ENCODE data around the gene PDE11A. TPM values are rescaled to one million over a fixed set of nuclear protein-coding genes. Genes with fewer than 3 reads are reported as not detected.

The PDE11A gene
- total and polyA plus RNA-seq, 2 of the 8 experiments (the other 6 are each of a cell fraction or from before 2014, with no cell fraction given) = 0.19 to 0.23 TPM

DNA sequence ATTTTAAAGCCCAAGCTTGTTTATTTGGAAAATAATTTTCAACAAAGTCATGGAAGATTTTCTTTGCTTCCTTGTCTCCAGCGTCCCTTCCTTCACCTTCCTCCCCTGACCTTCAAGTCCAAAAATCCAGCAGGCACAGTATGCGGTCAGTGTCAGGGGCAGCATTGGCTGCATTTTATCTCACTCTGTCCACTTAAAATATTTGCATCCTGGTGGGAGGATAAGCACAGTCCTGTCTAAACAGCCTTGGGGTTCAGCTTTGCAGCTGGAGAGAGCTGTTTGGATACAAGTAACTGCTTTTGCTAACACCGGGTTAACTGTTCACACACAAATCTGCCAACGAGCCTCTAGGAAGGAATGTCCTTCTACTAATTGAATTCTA is 318.1 kb downstream of the PDE11A start:
- H2AFZ ChIP-seq (ENCODE audit: low read length) = no peak overlapping the region

More for the DNA sequence above, 318.1 kb downstream of the PDE11A start:
- H3K23me2 ChIP-seq (ENCODE audit: low read depth, low read length) = no peaks in the 10 kb centered on the region
- peaks cover 0 to 5% (median 4%) of the 10 kb centered on the region in 4 experiments; a peak in 4 of 7 replicates for H3K4me1 ChIP-seq (replicated peaks in 1 of 4; ENCODE audit: control insufficient read depth in 3 of 4, insufficient read depth in 4 of 4, low read length in 3 of 4)
- H2BK20ac ChIP-seq (ENCODE audit: low read length) = no peak overlapping the region
- WGBS, 2 experiments (ENCODE audit: extremely low coverage in 1 of 2, insufficient coverage in 1 of 2, insufficient read length in 1 of 2, insufficient replicate concordance in 2 of 2, low coverage in 1 of 2, low lambda C conversion rate in 2 of 2, missing lambda C conversion rate in 1 of 2) = 83% methylated on average over 4 of the region's 4 CpGs; no CpG with 5 or more reads in 1 of the 2 experiments
- no peak overlapping the region for H4K91ac ChIP-seq (replicated peaks; ENCODE audit: insufficient read length, low read length)
- no peak overlapping the region for H4K8ac ChIP-seq (ENCODE audit: extremely low read depth, insufficient read depth, low read length)
- no peak overlapping the region for H2BK15ac ChIP-seq (ENCODE audit: low read length)
- H4K20me1 ChIP-seq (replicated peaks in 1 of 2; ENCODE audit: control insufficient read depth in 1 of 2, insufficient read depth in 2 of 2, low read length in 2 of 2) = no peaks in the 10 kb centered on the region
- H3K18ac ChIP-seq (ENCODE audit: extremely low read depth, low read length) = no peak overlapping the region
- DNase-seq (ENCODE audit: low read depth in 1 of 2, low spot score in 2 of 2) (no peak), FAIRE-seq (no peak)
- H3K79me1 ChIP-seq (ENCODE audit: low read depth, low read length) = no peaks in the 10 kb centered on the region
- no peaks in the 10 kb centered on the region for H3K27me3 ChIP-seq (replicated peaks in 1 of 4; ENCODE audit: control insufficient read depth in 3 of 4, extremely low read depth in 1 of 4, insufficient read depth in 3 of 4, low read length in 3 of 4)
- H3K79me2 ChIP-seq (ENCODE audit: control insufficient read depth in 1 of 2, insufficient read depth in 2 of 2, low read length in 2 of 2) = no peaks in the 10 kb centered on the region
- H4K5ac ChIP-seq (ENCODE audit: insufficient read length, low read depth, low read length) = no peak overlapping the region
- H2BK5ac ChIP-seq (ENCODE audit: low read depth, low read length) = no peak overlapping the region
- no peaks in the 10 kb centered on the region for H3K36me3 ChIP-seq (ENCODE audit: control insufficient read depth in 2 of 4, insufficient read depth in 4 of 4, low read length in 3 of 4)
- H3K56ac ChIP-seq (replicated peaks; ENCODE audit: insufficient read length, low read depth, low read length) = no peak overlapping the region
- H3K23ac ChIP-seq (ENCODE audit: insufficient read length) = no peak overlapping the region
- H3K4me2 ChIP-seq (ENCODE audit: insufficient read depth in 1 of 2, low read depth in 2 of 2, low read length in 2 of 2) = no peak overlapping the region
- no peak overlapping the region for H2BK12ac ChIP-seq (ENCODE audit: low read depth, low read length)
- H3K14ac ChIP-seq (ENCODE audit: insufficient read length) = no peak overlapping the region
- H3K4me3 ChIP-seq (ENCODE audit: extremely low read depth in 1 of 4, insufficient read depth in 2 of 4, low read depth in 3 of 4, low read length in 4 of 4) = no peak overlapping the region
- no peak overlapping the region for H2BK120ac ChIP-seq (replicated peaks; ENCODE audit: low read depth, low read length)
- no peak overlapping the region for H3K9ac ChIP-seq (replicated peaks in 1 of 4; ENCODE audit: extremely low read depth in 1 of 4, low read depth in 3 of 4, low read length in 3 of 4)
- H3K9me3 ChIP-seq (ENCODE audit: insufficient read depth in 2 of 2, low read depth in 1 of 2, low read length in 1 of 2) = no peaks in the 10 kb centered on the region
- no peak overlapping the region for H2AK5ac ChIP-seq (ENCODE audit: low read depth, low read length)
- no peak overlapping the region for H3K27ac ChIP-seq (ENCODE audit: low read depth, low read length)
- TF ChIP-seq SP2 (IDR thresholded peaks at IDR 0.05; ENCODE audit: low read length) (no peak), GABPA (IDR thresholded peaks at IDR 0.05; ENCODE audit: borderline replicate concordance, insufficient read depth, low read length) (no peak), SP4 (IDR thresholded peaks at IDR 0.05; ENCODE audit: low read length) (no peak)
- TF ChIP-seq, protein P1, sequence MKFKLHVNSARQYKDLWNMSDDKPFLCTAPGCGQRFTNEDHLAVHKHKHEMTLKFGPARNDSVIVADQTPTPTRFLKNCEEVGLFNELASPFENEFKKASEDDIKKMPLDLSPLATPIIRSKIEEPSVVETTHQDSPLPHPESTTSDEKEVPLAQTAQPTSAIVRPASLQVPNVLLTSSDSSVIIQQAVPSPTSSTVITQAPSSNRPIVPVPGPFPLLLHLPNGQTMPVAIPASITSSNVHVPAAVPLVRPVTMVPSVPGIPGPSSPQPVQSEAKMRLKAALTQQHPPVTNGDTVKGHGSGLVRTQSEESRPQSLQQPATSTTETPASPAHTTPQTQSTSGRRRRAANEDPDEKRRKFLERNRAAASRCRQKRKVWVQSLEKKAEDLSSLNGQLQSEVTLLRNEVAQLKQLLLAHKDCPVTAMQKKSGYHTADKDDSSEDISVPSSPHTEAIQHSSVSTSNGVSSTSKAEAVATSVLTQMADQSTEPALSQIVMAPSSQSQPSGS (IDR thresholded peaks at IDR 0.05; ENCODE audit: low read length) = no peak
- no peak overlapping the region for H3K4ac ChIP-seq (replicated peaks; ENCODE audit: insufficient read length, low read depth, low read length)
- POLR2A ChIA-PET (ENCODE audit: partially characterized antibody) = interaction anchor here (1.3 kb wide), 1 partner anchor 9 kb away, joined by 4 read pairs; no protein-coding TSS in a partner anchor
- CTCF ChIA-PET (ENCODE audit: partially characterized antibody) = interaction anchor here (1.0 to 3.1 kb wide), 6 partner anchors 8 to 606 kb away, joined by 3 to 19 read pairs (median 4); no protein-coding TSS in a partner anchor

All from H1 (cell line).